GM21723 (cell line): ENCODE measurements around the gene EMP3.
"Not testable (repeated sequence)": the region's sequence is repeated elsewhere in the genome, so short reads cannot be mapped to it uniquely, and the experiment has no call there.

Experiments used
- ATAC-seq: cut with Tn5 transposase; IDR thresholded peaks from one replicate; pipeline ENCODE4 v1.9.1; 2021; ENCODE audit warnings: mild to moderate bottlenecking, moderate library complexity; ENCODE audit not compliant: unreplicated experiment

Gene EMP3

DNA sequence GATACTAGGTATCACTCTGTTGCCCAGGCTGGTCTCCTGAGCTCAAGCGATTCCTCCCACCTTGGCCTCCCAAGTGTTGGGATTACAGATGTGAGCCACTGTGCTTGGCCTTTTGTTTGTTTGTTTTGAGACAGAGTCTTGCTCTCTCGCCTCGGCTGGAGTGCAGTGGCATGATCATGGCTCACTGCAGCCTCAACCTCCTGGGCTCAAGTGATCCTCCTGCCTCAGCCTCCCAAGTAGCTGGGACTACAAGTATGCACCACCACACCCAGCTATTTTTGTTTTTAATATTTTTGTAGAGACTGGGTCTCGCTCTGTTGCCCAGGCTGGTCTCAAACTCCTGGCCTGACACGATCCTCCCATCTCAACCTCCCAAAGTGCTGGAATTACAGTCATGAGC, 46.4 kb downstream of the EMP3 start:
- ATAC-seq = not testable (repeated sequence)

DNA sequence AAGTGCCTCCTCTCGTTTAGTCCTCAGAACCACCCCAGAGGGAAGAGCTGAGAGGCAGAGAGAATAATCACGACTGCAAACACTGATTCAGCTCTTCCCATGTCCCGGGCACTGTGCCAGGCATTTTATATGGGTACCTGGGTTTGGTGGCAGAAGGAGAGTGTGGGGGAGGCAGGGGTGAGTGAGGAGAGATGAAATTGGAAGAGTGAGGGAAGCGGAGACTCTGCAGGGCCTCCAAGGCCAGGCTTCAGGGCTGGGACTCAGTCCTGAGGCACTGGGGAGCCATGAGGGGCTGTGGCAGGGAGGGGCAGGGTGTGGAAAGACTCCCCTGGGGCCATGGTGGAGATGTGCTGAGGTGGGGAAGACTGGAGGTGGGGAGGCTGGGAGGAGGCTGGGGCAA, 47.6 kb downstream of the EMP3 start:
- ATAC-seq = no peak

DNA sequence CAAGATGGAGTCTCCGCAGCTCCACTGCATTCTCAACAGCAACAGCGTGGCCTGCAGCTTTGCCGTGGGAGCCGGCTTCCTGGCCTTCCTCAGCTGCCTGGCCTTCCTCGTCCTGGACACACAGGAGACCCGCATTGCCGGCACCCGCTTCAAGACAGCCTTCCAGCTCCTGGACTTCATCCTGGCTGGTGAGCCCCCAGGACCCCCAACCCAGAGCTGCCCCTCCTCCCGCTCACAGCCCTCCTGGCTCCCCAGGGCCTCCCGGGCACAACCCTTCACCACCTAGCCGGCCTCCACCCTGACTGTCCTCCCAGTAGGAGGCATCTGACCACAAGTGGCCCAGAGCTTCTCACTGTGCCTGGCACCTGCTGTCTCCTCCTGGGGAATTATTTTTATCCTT, 48.2 kb downstream of the EMP3 start:
- no peak for ATAC-seq

DNA sequence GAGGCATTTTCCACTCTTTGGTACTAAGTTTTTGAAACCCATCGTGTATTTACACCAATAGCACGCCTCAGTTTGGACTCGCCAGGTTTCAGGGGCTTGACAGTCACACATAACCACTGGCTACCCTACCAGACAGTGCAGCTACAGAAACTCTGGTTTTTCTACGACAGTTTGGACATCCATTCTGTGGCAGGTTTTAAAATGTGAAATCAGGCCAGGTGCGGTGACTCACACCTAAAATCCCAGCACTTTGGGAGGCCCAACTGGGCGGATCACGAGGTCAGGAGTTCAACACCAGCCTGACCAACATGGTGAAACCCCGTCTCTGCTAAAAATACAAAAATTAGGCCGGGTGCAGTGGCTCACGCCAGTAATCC, 52.8 kb downstream of the EMP3 start:
- ATAC-seq = no peak

DNA sequence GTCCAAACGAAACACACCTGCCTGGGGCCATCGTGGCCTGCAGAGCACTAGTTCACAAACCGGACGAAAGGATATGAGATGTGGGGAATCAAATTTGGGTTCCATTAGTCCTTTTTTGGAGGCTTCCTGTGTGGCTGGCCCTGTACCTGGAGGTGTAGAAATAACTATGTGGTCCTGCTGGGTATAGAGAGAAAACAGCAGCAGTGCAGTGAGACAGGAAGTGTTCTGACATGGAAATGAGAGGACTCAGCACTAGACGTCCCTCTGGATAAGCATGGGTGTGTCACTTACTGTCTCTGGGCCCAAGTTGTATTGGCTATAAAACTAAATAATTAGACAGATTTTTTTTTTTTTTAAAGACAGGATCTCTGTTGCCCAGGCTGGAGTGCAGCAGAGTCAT, 53.7 kb downstream of the EMP3 start:
- ATAC-seq = no peak
